Measurements from ENCODE around the gene POTEI. TPM values are rescaled to one million over a fixed set of nuclear protein-coding genes. Genes with fewer than 3 reads are reported as not detected.
"Not testable (repeated sequence)": the region's sequence is repeated elsewhere in the genome, so short reads cannot be mapped to it uniquely, and the experiment has no call there.

POTEI gene
- total and polyA plus RNA-seq, 2 experiments from 2014 or later: 0.24 to 0.56 TPM

DNA sequence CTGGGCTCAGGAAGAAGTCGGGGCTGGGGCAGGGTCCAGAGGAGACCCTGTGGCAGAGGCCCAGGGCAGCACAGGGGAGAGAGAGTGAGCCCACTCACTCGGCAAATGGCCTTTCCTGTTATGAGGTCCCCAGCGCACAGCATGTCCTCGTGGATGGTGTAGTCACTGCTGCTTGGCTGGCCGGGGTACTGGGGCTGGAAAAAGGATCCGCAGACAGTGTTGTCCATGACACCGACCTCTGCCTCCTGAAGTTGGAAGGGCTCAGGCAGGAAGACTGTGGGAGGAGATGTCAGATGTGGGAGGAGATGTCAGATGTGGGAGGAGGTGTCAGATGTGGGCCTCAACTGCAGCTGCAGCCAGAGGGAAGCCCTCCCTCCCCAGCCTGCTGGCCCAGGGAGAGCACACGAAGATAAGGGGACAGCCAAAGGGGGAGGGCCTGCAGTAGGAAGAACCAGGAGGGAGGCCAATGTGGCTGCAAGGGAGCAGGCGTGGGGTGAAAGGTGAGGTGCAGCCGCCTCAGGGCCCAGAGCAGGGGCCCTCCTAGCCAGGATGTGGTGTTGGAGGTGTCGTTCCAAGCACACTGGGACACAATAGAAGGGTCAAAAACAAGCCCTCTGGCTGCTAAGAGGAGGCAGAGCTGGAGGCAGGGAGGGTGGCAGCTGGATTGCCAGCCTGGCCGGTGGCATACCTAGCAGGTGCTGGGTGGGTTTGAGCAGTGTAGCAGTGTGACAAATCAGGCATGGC is 34.8 kb upstream of the POTEI start:
- H3K4me3 ChIP-seq; ATAC-seq; H2AFZ ChIP-seq; H3K4me3 Mint-ChIP-seq; H3K9me3 Mint-ChIP-seq; H3K27me3 ChIP-seq (ENCODE audit: insufficient read depth); H3K27ac ChIP-seq (ENCODE audit: low read depth); H3K4me1 Mint-ChIP-seq; H4K20me1 ChIP-seq (replicated peaks; ENCODE audit: insufficient read depth); H3K36me3 ChIP-seq (ENCODE audit: insufficient read depth); H3K79me2 ChIP-seq (replicated peaks; ENCODE audit: insufficient read depth); H3F3A ChIP-seq (replicated peaks; ENCODE audit: low read depth); H3K36me3 Mint-ChIP-seq (ENCODE audit: low read depth); H3K9me2 ChIP-seq (ENCODE audit: insufficient read depth); H3K4me2 ChIP-seq; H3K27me3 Mint-ChIP-seq (ENCODE audit: insufficient read depth, low read depth, poor library complexity); H3K27ac Mint-ChIP-seq; DNase-seq (ENCODE audit: low spot score); H3K4me1 ChIP-seq (ENCODE audit: insufficient read depth): not testable (repeated sequence)

DNA sequence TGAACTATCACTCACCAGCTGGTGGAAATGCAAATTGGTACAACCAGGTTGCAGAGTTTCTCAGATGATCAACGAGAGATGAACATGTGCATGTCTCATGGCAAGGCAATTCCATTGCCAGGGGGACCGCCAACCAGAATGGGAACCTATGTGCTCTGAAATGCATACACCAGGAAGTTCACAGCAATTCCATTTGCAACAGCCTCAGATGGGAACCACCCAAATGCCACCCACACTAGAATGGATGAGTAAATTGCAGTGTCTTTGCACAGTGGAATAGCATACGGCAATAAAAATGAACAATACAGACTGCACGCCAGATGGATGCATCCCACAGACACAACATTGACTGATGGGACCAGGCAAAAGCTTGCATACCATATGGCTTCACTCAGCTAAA is 33.7 kb upstream of the POTEI start:
- ATAC-seq; H3K4me1 ChIP-seq (ENCODE audit: insufficient read depth); H3K4me3 ChIP-seq; H3K27me3 ChIP-seq (ENCODE audit: insufficient read depth); H3K9me3 Mint-ChIP-seq; H3K4me3 Mint-ChIP-seq; H3K9me2 ChIP-seq (ENCODE audit: insufficient read depth); H3K36me3 Mint-ChIP-seq (ENCODE audit: low read depth); H3K4me1 Mint-ChIP-seq; H2AFZ ChIP-seq; H3K36me3 ChIP-seq (ENCODE audit: insufficient read depth); H3K4me2 ChIP-seq; H3K79me2 ChIP-seq (replicated peaks; ENCODE audit: insufficient read depth); DNase-seq (ENCODE audit: low spot score); H3K27ac Mint-ChIP-seq; H3K27me3 Mint-ChIP-seq (ENCODE audit: insufficient read depth, low read depth, poor library complexity); H3K27ac ChIP-seq (ENCODE audit: low read depth); H3F3A ChIP-seq (replicated peaks; ENCODE audit: low read depth); H4K20me1 ChIP-seq (replicated peaks; ENCODE audit: insufficient read depth): not testable (repeated sequence)

DNA sequence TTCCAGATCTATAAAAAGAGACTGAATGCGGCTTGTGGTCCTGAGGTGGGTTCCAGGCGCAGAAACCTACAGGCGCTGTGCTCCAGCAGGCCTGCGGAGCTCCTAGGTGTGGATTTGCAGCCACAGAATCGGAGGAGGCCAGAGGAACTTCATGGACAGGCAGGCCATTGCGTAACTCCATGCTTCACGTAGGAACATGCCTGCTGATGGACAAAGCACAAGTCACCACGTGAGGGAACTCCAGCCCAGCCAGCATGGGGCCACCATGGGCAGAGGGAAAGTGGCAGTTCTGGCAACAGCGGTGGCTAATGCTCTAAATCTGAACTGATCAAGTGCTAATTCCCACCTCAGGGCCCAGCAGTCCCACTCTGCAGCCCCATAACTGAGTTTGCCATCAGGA is 29.1 kb upstream of the POTEI start:
- not testable (repeated sequence) for H3K36me3 ChIP-seq (ENCODE audit: insufficient read depth); H3K27ac ChIP-seq (ENCODE audit: low read depth); H3K4me2 ChIP-seq; DNase-seq (ENCODE audit: low spot score); H3K79me2 ChIP-seq (replicated peaks; ENCODE audit: insufficient read depth); H3K4me3 Mint-ChIP-seq; H3K9me3 Mint-ChIP-seq; H3K27me3 Mint-ChIP-seq (ENCODE audit: insufficient read depth, low read depth, poor library complexity); H3K27me3 ChIP-seq (ENCODE audit: insufficient read depth); H3K9me2 ChIP-seq (ENCODE audit: insufficient read depth); H3K4me1 Mint-ChIP-seq; H4K20me1 ChIP-seq (replicated peaks; ENCODE audit: insufficient read depth); ATAC-seq; H3K27ac Mint-ChIP-seq; H3K36me3 Mint-ChIP-seq (ENCODE audit: low read depth); H3K4me1 ChIP-seq (ENCODE audit: insufficient read depth); H2AFZ ChIP-seq; H3F3A ChIP-seq (replicated peaks; ENCODE audit: low read depth); H3K4me3 ChIP-seq

DNA sequence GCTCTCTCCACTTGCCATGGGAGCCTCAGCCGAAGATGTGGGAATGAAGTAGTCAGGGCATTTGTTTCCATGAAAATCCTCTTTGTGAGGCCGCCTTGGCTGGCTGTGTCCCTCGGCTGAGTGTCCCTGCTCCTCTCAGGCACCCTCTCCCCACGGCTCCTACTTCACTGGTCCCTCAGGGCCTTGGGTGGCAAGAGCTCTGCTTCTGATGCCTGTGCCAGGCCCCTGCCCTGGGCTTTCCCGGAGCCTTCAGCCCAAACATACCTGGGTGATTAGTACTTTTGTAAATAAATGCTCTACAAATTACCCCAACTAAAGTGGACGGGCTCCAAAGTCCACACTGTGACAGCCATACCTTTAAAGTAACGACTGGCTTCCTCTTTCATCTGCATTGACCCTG is 27.5 kb upstream of the POTEI start:
- not testable (repeated sequence) for H3K36me3 Mint-ChIP-seq (ENCODE audit: low read depth); H3F3A ChIP-seq (replicated peaks; ENCODE audit: low read depth); H3K27me3 Mint-ChIP-seq (ENCODE audit: insufficient read depth, low read depth, poor library complexity); H4K20me1 ChIP-seq (replicated peaks; ENCODE audit: insufficient read depth); H3K27ac ChIP-seq (ENCODE audit: low read depth); H3K4me2 ChIP-seq; H3K4me1 ChIP-seq (ENCODE audit: insufficient read depth); H2AFZ ChIP-seq; H3K4me1 Mint-ChIP-seq; H3K27ac Mint-ChIP-seq; H3K9me3 Mint-ChIP-seq; ATAC-seq; H3K4me3 Mint-ChIP-seq; DNase-seq (ENCODE audit: low spot score); H3K27me3 ChIP-seq (ENCODE audit: insufficient read depth); H3K79me2 ChIP-seq (replicated peaks; ENCODE audit: insufficient read depth); H3K9me2 ChIP-seq (ENCODE audit: insufficient read depth); H3K4me3 ChIP-seq; H3K36me3 ChIP-seq (ENCODE audit: insufficient read depth)

DNA sequence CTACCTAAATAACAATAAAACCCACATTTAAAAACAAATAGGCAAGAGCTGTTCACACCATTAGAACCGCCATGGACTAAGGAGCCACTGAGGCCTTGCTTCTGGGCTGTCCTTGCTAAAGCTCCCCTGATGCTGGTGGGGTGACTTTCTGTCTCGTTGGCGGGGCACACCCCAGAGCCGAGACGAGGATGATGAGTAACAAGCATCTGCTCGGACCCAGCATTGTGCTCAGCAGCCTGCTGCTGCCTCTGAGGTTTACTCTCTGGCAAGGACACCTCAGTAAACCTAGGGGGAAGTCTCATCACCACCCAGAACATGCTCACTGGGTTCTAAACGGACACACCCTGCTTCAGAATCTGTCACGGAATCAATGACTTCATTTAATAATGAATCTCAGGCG is 22.5 kb upstream of the POTEI start:
- H3F3A ChIP-seq (replicated peaks; ENCODE audit: low read depth); H3K4me2 ChIP-seq; H3K4me1 Mint-ChIP-seq; DNase-seq (ENCODE audit: low spot score); H3K27me3 ChIP-seq (ENCODE audit: insufficient read depth); H3K36me3 ChIP-seq (ENCODE audit: insufficient read depth); ATAC-seq; H4K20me1 ChIP-seq (replicated peaks; ENCODE audit: insufficient read depth); H3K79me2 ChIP-seq (replicated peaks; ENCODE audit: insufficient read depth); H3K9me3 Mint-ChIP-seq; H3K27me3 Mint-ChIP-seq (ENCODE audit: insufficient read depth, low read depth, poor library complexity); H3K9me2 ChIP-seq (ENCODE audit: insufficient read depth); H3K4me3 Mint-ChIP-seq; H3K4me3 ChIP-seq; H3K27ac Mint-ChIP-seq; H3K27ac ChIP-seq (ENCODE audit: low read depth); H3K36me3 Mint-ChIP-seq (ENCODE audit: low read depth); H2AFZ ChIP-seq; H3K4me1 ChIP-seq (ENCODE audit: insufficient read depth): not testable (repeated sequence)

DNA sequence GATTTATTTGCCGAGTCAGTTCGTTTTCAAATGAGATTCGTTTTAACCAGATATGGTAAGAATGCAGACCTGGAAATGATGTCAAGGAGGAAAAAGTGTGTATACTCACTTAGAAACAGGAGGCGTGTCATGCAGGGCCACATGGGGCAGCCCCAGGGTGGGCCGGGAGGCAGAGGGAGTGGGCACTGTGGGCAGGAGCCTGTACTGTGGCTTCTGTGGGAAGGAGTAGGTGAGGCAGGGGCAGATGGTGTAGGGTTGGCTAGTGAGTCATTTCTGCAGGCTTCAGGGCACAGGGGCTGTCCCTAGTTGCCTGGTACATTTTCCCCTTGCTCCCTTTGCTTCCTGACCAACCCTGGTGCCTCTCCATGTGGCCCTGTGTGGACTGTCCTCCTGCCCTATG is 22.1 kb upstream of the POTEI start:
- H3K27ac ChIP-seq (ENCODE audit: low read depth); H3F3A ChIP-seq (replicated peaks; ENCODE audit: low read depth); H3K4me1 Mint-ChIP-seq; DNase-seq (ENCODE audit: low spot score); H3K36me3 ChIP-seq (ENCODE audit: insufficient read depth); H4K20me1 ChIP-seq (replicated peaks; ENCODE audit: insufficient read depth); H3K27me3 ChIP-seq (ENCODE audit: insufficient read depth); H3K79me2 ChIP-seq (replicated peaks; ENCODE audit: insufficient read depth); H2AFZ ChIP-seq; H3K4me1 ChIP-seq (ENCODE audit: insufficient read depth); H3K9me3 Mint-ChIP-seq; H3K36me3 Mint-ChIP-seq (ENCODE audit: low read depth); H3K4me3 Mint-ChIP-seq; H3K27me3 Mint-ChIP-seq (ENCODE audit: insufficient read depth, low read depth, poor library complexity); H3K9me2 ChIP-seq (ENCODE audit: insufficient read depth); H3K4me3 ChIP-seq; H3K4me2 ChIP-seq; ATAC-seq; H3K27ac Mint-ChIP-seq: not testable (repeated sequence)

DNA sequence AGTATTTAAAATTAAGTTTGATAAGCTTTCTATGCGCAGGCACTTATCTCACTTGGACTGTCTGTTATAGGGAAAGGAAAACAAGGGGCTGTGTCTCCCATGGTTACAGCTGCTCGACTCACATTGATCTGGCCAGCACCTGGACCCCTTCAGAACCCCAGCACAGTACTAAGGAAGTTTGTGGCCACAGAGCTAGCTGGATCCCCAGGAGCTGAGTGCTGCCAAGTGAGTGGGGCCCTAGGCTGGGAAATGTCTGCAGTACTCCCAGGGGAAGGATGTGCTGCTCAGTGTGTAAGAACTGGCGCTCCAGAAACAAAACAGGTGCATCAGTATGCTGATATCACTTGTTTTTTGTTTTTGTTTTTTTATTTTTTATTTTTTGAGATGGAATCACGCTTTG is 21.1 kb upstream of the POTEI start:
- not testable (repeated sequence) for H3K27me3 Mint-ChIP-seq (ENCODE audit: insufficient read depth, low read depth, poor library complexity); H3K4me1 Mint-ChIP-seq; H3K79me2 ChIP-seq (replicated peaks; ENCODE audit: insufficient read depth); H3K4me3 ChIP-seq; ATAC-seq; H2AFZ ChIP-seq; H3K27ac ChIP-seq (ENCODE audit: low read depth); H3F3A ChIP-seq (replicated peaks; ENCODE audit: low read depth); H3K36me3 Mint-ChIP-seq (ENCODE audit: low read depth); H3K9me2 ChIP-seq (ENCODE audit: insufficient read depth); DNase-seq (ENCODE audit: low spot score); H3K36me3 ChIP-seq (ENCODE audit: insufficient read depth); H3K27ac Mint-ChIP-seq; H3K4me2 ChIP-seq; H3K27me3 ChIP-seq (ENCODE audit: insufficient read depth); H3K4me1 ChIP-seq (ENCODE audit: insufficient read depth); H3K9me3 Mint-ChIP-seq; H3K4me3 Mint-ChIP-seq; H4K20me1 ChIP-seq (replicated peaks; ENCODE audit: insufficient read depth)
